Measurements from ENCODE around the gene PBRM1. TPM values are rescaled to one million over a fixed set of nuclear protein-coding genes. Genes with fewer than 3 reads are reported as not detected.

Gene PBRM1
- total RNA-seq, 2 experiments from 2014 or later: 75.7 to 91.1 TPM

DNA sequence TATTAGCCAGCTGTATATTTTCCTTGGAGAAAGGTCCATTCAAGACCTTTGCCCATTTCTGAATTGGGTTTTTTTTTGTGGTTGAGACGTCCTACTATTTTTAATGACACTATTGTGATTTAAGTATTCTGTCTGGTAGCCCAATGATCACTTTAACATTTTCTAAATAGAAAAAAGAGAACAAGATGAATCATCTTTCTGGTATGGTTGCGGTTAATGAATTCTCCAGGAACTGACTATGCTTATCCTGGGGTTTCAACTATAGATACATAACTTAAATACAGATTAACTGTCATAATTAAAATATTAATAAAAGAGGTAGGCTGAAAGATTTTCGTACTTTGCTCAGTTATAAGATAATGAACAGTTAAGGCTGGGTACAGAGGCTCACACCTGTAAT, 51.9 kb downstream of the PBRM1 start:
- ChIA-PET POLR2A (interaction anchor here (0.5 kb wide), 1 partner anchor 50 kb away, joined by 3 read pairs; no protein-coding TSS in a partner anchor), CTCF (ENCODE audit: unreplicated experiment) (no interaction called here)
- Histone ChIP-seq H3K36me3 (ENCODE audit: insufficient read depth, low read length) (peaks cover 80% of the 10 kb centered on the region), H3K9me3 (ENCODE audit: low read length) (no peaks in the 10 kb centered on the region), H3K4me1 (ENCODE audit: insufficient read depth, low read length, poor library complexity, severe bottlenecking) (no peaks in the 10 kb centered on the region), H3K4me3 (ENCODE audit: low read depth, low read length, poor library complexity, severe bottlenecking) (no peak overlapping the region), H3K79me2 (ENCODE audit: insufficient read depth, low read depth, low read length) (no peaks in the 10 kb centered on the region), H3K27ac (ENCODE audit: low read depth, low read length, poor library complexity, severe bottlenecking) (no peak overlapping the region), H2AFZ (ENCODE audit: low read length) (no peak overlapping the region), H3K9me2 (ENCODE audit: insufficient read depth, low read length) (no peaks in the 10 kb centered on the region), H3K4me2 (ENCODE audit: low read length) (no peak overlapping the region), H4K20me1 (ENCODE audit: insufficient read depth, low read length) (no peaks in the 10 kb centered on the region)
- intact Hi-C loops (cut with micrococcal nuclease; ENCODE audit: unreplicated experiment): no loop called here
- BruUV-seq (replicated peaks): no TSS peak
- no peak for TF ChIP-seq EZH2phosphoT487 (IDR thresholded peaks at IDR 0.05; ENCODE audit: borderline replicate concordance, low read depth, low read length)
- TF ChIP-seq, protein P1, sequence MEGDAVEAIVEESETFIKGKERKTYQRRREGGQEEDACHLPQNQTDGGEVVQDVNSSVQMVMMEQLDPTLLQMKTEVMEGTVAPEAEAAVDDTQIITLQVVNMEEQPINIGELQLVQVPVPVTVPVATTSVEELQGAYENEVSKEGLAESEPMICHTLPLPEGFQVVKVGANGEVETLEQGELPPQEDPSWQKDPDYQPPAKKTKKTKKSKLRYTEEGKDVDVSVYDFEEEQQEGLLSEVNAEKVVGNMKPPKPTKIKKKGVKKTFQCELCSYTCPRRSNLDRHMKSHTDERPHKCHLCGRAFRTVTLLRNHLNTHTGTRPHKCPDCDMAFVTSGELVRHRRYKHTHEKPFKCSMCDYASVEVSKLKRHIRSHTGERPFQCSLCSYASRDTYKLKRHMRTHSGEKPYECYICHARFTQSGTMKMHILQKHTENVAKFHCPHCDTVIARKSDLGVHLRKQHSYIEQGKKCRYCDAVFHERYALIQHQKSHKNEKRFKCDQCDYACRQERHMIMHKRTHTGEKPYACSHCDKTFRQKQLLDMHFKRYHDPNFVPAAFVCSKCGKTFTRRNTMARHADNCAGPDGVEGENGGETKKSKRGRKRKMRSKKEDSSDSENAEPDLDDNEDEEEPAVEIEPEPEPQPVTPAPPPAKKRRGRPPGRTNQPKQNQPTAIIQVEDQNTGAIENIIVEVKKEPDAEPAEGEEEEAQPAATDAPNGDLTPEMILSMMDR (conservative IDR thresholded peaks at IDR 0.05; ENCODE audit: low read length): no peak
- DNase-seq (ENCODE audit: low spot score): no peak

DNA sequence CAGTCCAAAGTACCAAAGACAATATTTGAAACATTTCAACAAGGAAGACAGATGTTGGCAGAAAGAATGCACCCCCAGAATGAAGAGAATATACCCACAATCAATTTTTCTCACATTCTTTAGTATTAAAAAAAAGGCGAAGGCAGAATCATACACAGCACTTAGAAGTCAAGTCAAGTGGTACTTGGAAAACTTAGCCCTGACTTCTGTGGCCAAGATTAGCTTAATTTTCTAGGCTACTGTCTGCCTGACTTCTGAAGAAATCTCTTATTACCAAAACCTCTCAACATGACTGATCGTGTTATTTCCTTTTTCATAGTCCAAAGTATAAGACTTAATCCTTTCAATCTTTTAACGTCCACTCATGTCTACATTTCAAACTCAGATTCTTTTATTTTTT, 60.7 kb downstream of the PBRM1 start:
- Histone ChIP-seq H3K9me2 (ENCODE audit: insufficient read depth, low read length) (no peaks in the 10 kb centered on the region), H3K4me1 (ENCODE audit: insufficient read depth, low read length, poor library complexity, severe bottlenecking) (no peaks in the 10 kb centered on the region), H4K20me1 (ENCODE audit: insufficient read depth, low read length) (no peaks in the 10 kb centered on the region), H3K79me2 (ENCODE audit: insufficient read depth, low read depth, low read length) (no peaks in the 10 kb centered on the region), H2AFZ (ENCODE audit: low read length) (no peak overlapping the region), H3K36me3 (ENCODE audit: insufficient read depth, low read length) (peaks cover 88% of the 10 kb centered on the region), H3K9me3 (ENCODE audit: low read length) (no peaks in the 10 kb centered on the region), H3K4me3 (ENCODE audit: low read depth, low read length, poor library complexity, severe bottlenecking) (no peak overlapping the region), H3K27ac (ENCODE audit: low read depth, low read length, poor library complexity, severe bottlenecking) (no peak overlapping the region), H3K4me2 (ENCODE audit: low read length) (no peak overlapping the region)
- ChIA-PET POLR2A (no interaction called here), CTCF (ENCODE audit: unreplicated experiment) (no interaction called here)
- TSS peak; percentile 18 for BruUV-seq (replicated peaks)
- TF ChIP-seq, protein P1 (conservative IDR thresholded peaks at IDR 0.05; ENCODE audit: low read length): no peak
- no peak for TF ChIP-seq EZH2phosphoT487 (IDR thresholded peaks at IDR 0.05; ENCODE audit: borderline replicate concordance, low read depth, low read length)
- no peak for DNase-seq (ENCODE audit: low spot score)
- intact Hi-C loops (cut with micrococcal nuclease; ENCODE audit: unreplicated experiment): no loop called here

DNA sequence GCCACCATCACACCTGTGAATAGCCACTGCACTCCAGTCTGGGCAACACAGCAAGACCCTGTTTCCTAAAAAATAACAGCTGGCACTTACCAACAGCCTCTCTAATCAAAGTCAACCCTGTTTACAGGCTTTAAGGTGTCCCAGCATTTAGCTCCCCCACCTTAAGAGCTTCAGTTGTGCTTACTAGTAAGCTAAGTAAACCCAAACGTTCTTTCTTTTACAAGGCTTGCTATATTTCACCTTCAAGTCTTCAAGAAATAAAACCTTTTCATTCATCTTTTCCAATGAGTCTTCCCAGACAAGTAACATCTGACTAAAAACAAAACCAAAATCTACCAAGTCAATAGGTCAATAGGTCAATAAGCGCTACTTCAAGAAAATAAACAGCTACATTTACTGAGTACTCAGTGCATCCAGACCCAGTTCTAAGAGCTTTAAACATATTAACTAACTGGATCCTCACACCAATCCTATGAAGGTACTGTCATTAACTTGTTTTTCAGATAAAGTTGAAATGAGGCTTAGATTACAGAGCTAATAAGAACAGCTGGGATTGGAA, 62.4 kb downstream of the PBRM1 start:
- no TSS peak for BruUV-seq (replicated peaks)
- no peaks in the 10 kb centered on the region for H3K79me2 ChIP-seq (ENCODE audit: insufficient read depth, low read depth, low read length)
- H3K27ac ChIP-seq (ENCODE audit: low read depth, low read length, poor library complexity, severe bottlenecking): no peak overlapping the region
- ChIA-PET CTCF (ENCODE audit: unreplicated experiment) (interaction anchor here (0.5 kb wide), 1 partner anchor 65 kb away, joined by 3 read pairs; no protein-coding TSS in a partner anchor), POLR2A (interaction anchor here (0.7 to 1.3 kb wide), 2 partner anchors 11 to 14 kb away, joined by 3 to 6 read pairs; no protein-coding TSS in a partner anchor)
- H3K9me3 ChIP-seq (ENCODE audit: low read length): no peaks in the 10 kb centered on the region
- TF ChIP-seq, protein P1 (conservative IDR thresholded peaks at IDR 0.05; ENCODE audit: low read length): no peak
- TF ChIP-seq EZH2phosphoT487 (IDR thresholded peaks at IDR 0.05; ENCODE audit: borderline replicate concordance, low read depth, low read length): no peak
- no peaks in the 10 kb centered on the region for H3K4me1 ChIP-seq (ENCODE audit: insufficient read depth, low read length, poor library complexity, severe bottlenecking)
- no peak overlapping the region for H3K4me2 ChIP-seq (ENCODE audit: low read length)
- no peak overlapping the region for H2AFZ ChIP-seq (ENCODE audit: low read length)
- no peak overlapping the region for H3K4me3 ChIP-seq (ENCODE audit: low read depth, low read length, poor library complexity, severe bottlenecking)
- no peak for DNase-seq (ENCODE audit: low spot score)
- intact Hi-C loops (cut with micrococcal nuclease; ENCODE audit: unreplicated experiment): no loop called here
- H4K20me1 ChIP-seq (ENCODE audit: insufficient read depth, low read length): no peaks in the 10 kb centered on the region
- peaks cover 80% of the 10 kb centered on the region for H3K36me3 ChIP-seq (ENCODE audit: insufficient read depth, low read length)
- no peaks in the 10 kb centered on the region for H3K9me2 ChIP-seq (ENCODE audit: insufficient read depth, low read length)
